Astrocyte of the spinal cord (primary cell): ENCODE results near the gene HDAC4.

Experiments
- DNase-seq: peaks from one replicate; pipeline ENCODE4 v3.0.0; 2011; ENCODE audit warnings: low read depth, low spot score
- H3K4me3 ChIP-seq: 2 replicates; pipeline ENCODE4 v1.5.1; 2011; ENCODE audit warnings: low read depth, mild to moderate bottlenecking, low read length, moderate library complexity
- in situ Hi-C: cut with HindIII; loops from 2 replicates; pipeline ENCODE4 v1.10.0; 2017; ENCODE audit warnings: low sequenced_read_pairs
- TF ChIP-seq, protein P1 (sequence below): IDR thresholded peaks from 2 replicates; pipeline ENCODE4 v1.5.1; 2012; ENCODE audit warnings: low read depth, mild to moderate bottlenecking, low read length, inconsistent platforms

HDAC4 gene

DNA sequence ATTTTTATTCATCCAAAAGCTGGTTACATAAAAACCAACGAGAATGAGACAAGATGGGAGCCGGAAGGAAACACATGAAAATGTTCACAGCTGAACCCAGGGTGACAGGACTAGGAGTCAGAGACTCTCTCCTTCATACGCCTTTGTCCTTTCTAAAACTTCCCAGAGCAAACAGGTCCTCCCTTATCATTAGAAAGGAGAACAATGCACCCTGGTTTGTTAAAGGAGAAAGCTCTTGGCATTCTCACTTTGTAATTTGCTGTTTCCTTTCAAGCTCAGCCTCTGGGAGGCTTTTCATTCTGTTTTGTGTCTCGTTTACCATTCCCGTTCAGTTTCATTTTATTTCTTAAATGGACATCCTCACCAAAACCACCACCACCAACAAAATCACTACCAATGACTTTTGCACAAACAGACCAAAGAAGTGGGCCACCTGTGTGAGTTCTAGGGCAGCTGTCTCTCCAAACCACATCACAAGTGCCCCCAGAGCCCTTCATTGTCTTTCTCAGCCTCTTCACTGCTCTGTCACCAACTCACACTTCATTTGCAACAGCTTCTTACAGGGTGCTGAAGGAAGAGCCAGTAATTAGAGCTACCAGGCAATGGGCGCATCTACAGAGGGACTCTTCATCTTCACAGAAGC, 105.3 kb downstream of the HDAC4 start:
- in situ Hi-C loops, result no loop called here
- no peak for DNase-seq
- TF ChIP-seq, protein P1, sequence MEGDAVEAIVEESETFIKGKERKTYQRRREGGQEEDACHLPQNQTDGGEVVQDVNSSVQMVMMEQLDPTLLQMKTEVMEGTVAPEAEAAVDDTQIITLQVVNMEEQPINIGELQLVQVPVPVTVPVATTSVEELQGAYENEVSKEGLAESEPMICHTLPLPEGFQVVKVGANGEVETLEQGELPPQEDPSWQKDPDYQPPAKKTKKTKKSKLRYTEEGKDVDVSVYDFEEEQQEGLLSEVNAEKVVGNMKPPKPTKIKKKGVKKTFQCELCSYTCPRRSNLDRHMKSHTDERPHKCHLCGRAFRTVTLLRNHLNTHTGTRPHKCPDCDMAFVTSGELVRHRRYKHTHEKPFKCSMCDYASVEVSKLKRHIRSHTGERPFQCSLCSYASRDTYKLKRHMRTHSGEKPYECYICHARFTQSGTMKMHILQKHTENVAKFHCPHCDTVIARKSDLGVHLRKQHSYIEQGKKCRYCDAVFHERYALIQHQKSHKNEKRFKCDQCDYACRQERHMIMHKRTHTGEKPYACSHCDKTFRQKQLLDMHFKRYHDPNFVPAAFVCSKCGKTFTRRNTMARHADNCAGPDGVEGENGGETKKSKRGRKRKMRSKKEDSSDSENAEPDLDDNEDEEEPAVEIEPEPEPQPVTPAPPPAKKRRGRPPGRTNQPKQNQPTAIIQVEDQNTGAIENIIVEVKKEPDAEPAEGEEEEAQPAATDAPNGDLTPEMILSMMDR, result no peak
- no peak overlapping the region for H3K4me3 ChIP-seq

DNA sequence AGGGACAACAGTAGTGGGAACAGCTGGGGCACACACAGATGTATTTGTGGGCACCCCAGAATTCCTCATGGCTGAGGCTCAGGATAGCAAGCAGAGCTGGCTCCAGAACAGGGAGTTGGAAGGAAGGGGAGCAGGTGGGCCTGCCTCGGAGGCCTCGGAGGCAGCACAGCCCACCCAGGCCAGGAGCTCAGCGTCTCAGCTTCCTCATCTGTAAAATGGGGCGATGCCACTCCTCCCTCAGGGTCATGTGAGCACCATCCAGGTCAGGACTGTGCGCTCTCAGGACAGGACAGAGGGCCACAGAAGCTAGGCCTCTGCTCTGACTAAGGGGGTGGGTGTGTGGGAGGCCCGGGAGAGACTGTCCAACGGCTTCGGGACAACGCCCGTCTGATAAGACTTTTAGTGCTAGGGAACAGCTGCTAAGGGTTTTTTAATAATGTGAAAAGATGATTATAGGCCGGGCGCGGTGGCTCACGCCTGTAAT, 106.2 kb downstream of the HDAC4 start:
- TF ChIP-seq, protein P1, result no peak
- in situ Hi-C loops, result no loop called here
- no peak overlapping the region for H3K4me3 ChIP-seq
- DNase-seq, result no peak

DNA sequence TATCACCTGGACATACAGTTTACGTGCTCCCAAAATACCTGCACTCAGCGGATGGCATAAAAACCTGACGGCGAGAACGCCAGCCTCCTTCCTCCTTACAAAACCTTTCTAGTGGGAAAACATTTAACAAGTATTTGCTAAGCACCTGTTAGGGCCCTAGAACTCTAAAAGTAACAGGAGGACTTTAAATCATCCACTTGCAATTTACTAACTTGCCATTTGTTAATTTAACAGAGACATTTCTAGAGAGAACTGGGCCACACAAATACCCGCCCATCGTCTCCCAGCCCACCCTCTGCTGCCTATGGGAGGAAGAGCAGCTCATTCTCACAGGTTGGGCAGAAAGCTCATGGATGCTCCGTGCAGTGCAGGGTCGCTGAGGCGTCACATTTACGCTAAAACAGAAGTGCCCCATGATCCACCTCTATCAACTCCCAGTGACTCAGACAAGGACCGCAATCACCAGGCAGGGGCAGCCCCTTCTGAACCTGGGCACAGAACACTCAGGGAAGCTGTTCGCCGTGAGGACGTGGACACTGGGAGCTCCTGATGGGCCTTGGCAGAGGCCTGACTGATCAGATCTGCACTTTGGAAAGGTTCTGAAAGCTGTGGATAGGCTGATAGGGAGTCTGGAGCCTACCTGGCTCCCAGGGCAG, 106.9 kb downstream of the HDAC4 start:
- no peak overlapping the region for H3K4me3 ChIP-seq
- DNase-seq, result no peak
- in situ Hi-C loops, result no loop called here
- TF ChIP-seq, protein P1, result no peak

DNA sequence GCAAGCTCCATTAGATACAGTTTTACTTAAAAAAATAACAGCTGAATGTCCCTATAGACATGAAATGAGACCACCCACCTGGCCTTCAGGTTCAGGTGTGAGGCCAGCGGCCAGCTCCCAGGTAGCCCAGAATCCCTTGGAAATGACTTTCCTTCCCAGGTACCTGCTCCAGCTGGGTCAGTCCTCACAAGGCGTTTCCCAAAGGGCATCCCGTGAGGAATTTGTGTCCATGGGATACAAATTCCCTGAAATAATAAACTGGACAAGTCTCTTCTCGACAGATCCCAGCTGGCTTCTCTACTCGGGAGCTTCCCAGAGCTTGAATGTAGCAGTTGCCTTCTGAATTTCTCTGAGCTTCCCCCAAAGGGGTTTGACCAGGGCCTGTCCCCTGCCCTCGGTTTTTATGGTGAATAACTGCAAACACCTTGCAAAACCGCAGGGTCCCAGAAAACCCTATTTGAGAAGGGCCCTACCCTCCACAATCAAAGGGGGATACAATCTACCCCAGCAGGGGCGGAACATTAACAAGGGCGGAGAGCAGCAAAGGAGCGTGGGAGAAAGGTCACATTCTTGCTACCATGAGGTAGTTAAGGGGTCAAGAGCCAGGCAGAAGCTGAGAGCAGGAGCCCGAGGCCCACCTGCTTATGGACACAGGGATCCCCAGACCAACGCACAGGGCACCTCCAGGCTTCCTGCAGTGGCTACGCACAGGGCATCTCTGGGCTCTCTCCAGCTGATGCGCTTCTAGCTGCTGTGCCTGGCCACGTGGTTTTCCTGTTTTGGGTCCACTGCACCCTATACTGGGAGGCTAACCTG, 107.7 kb downstream of the HDAC4 start:
- DNase-seq, result no peak
- in situ Hi-C loops, result no loop called here
- no peak overlapping the region for H3K4me3 ChIP-seq
- TF ChIP-seq, protein P1, result no peak

DNA sequence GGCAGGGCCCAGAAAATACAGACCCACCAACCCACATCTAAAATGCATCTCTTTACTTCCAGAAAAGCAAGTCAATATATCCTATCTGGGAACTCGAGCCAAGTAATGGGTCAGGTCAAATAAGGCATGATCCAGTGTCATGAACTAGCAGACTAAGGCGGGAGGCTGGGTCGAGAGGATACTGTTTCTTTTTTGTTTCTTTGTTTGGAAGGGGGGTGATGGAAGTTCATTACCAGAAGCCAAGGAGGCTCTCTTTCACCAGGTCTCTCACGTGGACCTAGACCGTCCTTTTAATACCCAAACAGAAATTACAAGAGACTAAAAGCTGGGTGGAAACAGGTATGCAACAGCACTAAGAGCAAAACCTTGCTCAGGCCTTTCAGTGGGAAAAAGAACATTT, 108.3 kb downstream of the HDAC4 start:
- no peak overlapping the region for H3K4me3 ChIP-seq
- in situ Hi-C loops, result no loop called here
- TF ChIP-seq, protein P1, result no peak
- DNase-seq, result no peak

DNA sequence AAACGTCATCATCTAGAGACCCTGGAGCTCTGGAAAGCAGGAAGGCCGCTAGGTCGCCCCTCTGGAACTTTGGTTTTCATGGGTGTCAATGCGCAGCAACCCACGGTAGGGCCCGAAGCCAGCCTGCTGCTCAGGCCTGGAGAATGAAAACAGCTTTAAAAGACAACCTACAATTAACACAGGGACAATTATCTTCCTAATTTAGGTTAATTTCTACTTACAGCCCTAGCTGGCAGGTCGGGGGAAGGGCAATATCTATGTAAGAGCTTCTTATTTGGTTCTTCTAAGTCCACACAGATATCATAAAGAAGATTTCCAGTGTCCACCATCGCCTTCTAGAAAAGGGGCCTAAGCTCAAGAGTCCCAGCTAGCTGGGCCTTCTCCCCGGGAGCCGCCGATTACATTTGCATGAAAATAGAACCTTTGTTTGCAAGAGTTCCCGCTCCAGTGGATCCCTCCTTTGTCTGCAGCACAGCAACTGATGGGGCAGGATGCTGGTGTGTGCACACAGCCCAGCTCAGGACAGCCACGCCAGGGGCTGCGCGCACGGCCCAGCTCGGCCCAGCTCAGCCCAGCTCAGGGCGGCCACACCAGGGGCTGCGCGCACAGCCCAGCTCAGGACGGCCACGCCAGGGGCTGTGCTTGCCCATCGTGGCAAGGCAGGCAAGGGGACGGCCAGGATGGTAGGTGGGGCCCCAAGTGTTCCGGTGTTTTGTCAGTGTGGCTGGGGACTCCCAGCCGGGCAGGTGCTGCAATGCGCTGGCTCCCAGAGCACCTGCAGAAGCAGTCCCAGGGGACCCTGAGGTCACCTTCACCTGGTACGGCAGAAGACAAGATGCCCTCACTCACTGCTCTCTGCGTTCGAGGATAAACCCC, 109.1 kb downstream of the HDAC4 start:
- no peak overlapping the region for H3K4me3 ChIP-seq
- DNase-seq, result no peak
- TF ChIP-seq, protein P1, result no peak
- in situ Hi-C loops, result no loop called here
